ENCODE measurements around the gene IGFALS. TPM values are rescaled to one million over a fixed set of nuclear protein-coding genes. Genes with fewer than 3 reads are reported as not detected.

The IGFALS gene
- total RNA-seq, 1 experiment from 2014 or later, result not detected

DNA sequence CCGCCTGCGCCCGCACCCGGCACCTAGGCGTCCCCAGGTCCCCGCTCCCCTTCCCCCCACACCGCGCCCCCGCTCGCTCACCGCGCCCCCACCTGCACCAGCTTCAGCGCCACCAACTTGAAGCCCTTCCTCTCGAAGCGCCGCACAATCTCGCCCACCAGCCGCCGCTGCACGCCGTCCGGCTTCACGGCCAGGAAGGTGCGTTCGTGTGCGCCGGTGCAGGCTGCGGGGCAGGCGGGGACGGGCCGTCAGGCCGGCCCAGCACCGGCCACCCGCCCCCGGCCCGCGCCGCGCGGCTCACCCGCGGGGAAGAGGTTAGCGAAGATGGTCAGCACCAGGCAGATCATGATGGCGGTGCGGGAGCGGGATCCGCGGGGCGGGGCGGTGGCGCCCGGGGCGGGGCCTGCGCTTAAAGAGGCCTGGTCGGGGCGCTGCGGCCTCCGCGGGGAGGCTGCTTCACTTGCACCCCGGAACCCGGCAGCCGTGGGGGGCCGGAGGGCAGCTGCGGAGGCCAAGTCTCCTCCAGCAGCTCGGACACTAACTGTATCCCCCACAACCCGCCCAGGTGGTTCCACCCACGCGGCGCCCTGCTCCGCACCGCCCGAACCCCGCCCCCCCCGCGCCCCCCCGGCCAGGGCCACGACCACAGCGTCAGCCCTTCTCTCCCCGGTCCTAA lies 22.2 kb downstream of the IGFALS start, which contains the start of gene NME3:
Gene NME3 (minus strand): TSS at position 356 of the 676 bp plus-strand sequence. CDS start 9 bp downstream, at position 347.
- peaks cover 8% of the 10 kb centered on the region; the same call in 1 of the 2 replicates for H3K36me3 ChIP-seq
- no peaks in the 10 kb centered on the region for H3K27me3 ChIP-seq
- peaks cover 6% of the 10 kb centered on the region; the same call in 1 of the 2 replicates for H3K4me1 ChIP-seq
- no peak for DNase-seq
- peak within 1 kb of the TSS; percentile 71; the same call in 1 of the 2 replicates for H3K27ac ChIP-seq
- H3K9me3 ChIP-seq (replicated peaks), result no peaks in the 10 kb centered on the region
- peak within 1 kb of the TSS; percentile 97 for H3K4me3 ChIP-seq

DNA sequence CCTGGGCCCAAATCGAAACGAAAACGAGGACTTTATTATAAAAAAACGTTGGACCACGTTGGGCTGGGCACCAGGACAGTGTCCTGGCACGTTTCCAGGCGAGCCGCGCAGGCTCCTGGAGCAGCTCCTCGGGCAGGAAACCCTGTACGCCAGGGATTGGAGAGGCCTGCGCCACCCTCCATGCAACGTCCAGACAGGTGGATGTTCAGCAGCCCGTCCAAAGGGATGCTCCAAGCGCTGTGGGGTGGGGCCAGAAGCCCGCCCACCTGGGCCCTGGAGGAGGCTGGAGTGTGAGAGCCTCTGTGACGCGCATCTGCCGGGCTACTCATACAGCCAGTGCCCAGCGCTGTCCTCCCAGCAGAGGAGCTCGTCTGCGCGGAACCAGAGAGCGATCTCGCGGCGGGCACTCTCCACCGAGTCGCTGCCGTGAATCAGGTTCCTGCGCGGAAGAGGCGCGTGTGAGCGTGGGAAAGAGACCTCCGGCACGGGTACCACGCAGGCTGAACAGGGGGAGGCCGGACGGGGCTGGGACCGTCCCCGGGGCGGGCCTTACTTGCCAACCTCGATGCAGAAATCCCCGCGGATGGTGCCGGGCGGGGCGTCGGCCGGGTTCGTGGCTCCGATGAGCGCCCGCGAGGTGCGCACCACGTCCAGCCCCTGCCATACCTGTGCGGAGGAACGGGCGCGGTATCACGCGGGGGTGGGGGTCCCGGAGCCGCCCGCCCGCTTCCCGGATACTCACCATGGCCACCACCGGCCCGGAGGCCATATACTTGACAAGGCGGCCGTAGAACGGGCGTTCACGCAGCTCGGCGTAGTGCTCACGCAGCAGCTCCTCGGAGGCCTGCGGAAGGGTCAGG lies 22.9 kb downstream of the IGFALS start:
- Histone ChIP-seq H3K36me3 (peaks cover 8% of the 10 kb centered on the region; the same call in 1 of the 2 replicates), H3K27ac (no peak overlapping the region), H3K9me3 (replicated peaks) (no peaks in the 10 kb centered on the region), H3K4me1 (peaks cover 6% of the 10 kb centered on the region; the same call in 1 of the 2 replicates), H3K4me3 (no peak overlapping the region), H3K27me3 (no peaks in the 10 kb centered on the region)
- no peak for DNase-seq

DNA sequence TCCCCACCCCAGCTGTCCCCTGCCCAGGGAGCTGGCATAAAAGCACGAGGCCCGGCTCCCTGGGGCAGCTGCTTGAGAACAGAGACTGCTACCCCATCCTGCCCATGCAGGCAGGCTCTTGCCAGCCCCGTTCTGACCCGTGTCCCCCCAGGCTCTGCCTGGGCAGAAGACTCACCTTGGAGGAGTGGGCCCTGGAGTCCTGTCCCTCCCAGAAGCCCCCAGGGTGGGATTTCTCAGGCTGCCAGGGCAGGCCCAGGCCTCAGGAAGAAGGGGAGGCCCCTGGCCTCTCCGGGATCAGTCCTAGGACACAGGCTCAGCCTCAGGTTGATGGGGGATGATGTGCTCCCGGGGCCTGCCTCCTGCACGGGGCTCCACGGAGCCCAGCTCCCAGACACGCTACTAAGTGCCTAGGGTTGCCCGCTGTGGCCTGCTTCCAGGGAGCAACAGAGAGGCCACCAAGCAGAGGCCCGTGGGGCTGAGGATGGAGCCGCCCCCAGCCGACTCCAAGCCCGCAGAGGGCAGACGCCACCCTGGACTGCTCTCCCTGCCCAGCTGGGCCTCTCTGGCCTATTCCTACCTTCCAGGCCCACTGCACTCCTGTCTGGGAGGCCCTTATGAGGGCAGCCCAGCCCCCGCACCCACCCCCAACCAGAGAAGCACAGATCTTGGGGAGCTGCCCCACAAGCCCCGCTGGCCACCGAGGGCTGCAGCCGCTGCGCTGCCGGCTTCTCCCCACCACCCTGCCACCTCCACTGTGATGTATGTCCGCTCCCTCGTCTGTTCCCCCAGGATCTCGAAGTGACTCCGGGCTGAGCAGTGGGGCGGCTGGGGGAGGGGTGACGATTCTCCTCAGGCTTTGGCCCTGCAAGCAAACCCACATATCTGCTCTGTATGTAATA lies 23.9 kb downstream of the IGFALS start:
- no peaks in the 10 kb centered on the region for H3K27me3 ChIP-seq
- no peaks in the 10 kb centered on the region for H3K9me3 ChIP-seq (replicated peaks)
- no peak overlapping the region for H3K4me3 ChIP-seq
- no peak overlapping the region for H3K27ac ChIP-seq
- H3K36me3 ChIP-seq, result peaks cover 8% of the 10 kb centered on the region; the same call in 1 of the 2 replicates
- H3K4me1 ChIP-seq, result peaks cover 6% of the 10 kb centered on the region; the same call in 1 of the 2 replicates
- DNase-seq, result no peak

DNA sequence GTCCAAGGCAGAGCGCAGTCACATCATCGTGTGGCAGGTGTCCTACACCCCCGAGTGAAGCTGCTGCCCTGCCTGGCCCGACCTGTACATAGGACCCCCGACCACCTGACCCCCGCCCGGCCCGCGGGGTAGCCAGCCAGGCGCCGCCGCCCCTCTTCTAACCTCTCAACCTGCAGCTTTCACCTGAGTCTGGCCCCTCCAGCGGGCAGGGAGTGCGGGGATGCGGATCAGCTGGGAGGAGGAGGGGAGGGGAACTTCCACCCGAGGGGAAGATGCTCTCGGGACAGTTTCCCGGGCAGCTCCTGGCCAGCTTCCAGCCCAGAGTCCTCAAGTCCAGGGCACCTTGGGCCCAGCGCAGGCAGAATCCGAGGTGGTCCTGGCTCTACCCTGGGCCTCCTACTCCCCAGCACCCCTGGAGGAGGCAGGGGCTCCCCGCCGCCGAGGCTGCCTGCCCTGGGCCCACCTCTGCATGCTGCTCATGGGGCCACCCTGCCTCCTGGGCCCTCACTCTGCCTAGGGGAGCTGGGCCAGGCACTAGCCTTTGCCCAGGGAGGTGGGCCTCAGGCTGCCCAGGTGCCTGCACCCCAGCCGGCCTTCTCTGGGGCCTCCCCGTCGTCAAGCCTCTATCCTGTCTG lies 24.6 kb downstream of the IGFALS start:
- H3K27me3 ChIP-seq, result no peaks in the 10 kb centered on the region
- no peaks in the 10 kb centered on the region for H3K4me1 ChIP-seq
- no peak for DNase-seq
- H3K27ac ChIP-seq, result no peak overlapping the region
- no peak overlapping the region for H3K4me3 ChIP-seq
- peaks cover 8% of the 10 kb centered on the region; the same call in 1 of the 2 replicates for H3K36me3 ChIP-seq
- no peaks in the 10 kb centered on the region for H3K9me3 ChIP-seq (replicated peaks)

DNA sequence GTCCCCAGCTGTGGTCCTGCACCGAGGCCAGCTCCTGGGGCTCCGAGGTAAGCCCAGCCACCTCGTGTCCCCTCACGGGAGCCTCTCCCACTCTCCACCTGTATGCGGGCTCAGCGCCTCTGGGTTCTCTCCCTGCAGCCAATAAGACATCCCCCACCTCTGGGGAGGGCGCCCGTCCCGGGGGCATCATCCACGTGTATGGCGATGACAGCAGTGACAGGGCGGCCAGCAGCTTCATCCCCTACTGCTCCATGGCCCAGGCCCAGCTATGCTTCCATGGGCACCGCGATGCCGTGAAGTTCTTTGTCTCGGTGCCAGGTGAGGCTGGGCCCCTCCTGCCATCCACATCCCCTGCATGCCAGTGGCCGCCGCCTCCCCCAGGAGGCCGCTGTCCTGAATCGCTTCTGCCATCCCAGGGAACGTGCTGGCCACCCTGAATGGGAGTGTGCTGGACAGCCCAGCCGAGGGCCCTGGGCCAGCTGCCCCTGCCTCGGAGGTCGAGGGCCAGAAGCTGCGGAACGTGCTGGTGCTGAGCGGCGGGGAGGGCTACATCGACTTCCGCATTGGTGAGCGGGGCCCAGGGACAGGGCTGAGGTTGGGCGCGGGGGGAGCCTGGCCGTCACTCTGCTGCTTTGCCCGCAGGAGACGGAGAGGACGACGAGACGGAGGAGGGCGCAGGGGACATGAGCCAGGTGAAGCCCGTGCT lies 25.3 kb downstream of the IGFALS start:
- DNase-seq, result no peak
- Histone ChIP-seq H3K4me1 (no peaks in the 10 kb centered on the region), H3K9me3 (replicated peaks) (no peaks in the 10 kb centered on the region), H3K27ac (no peak overlapping the region), H3K36me3 (peaks cover 8% of the 10 kb centered on the region; the same call in 1 of the 2 replicates), H3K27me3 (no peaks in the 10 kb centered on the region), H3K4me3 (no peak overlapping the region)

DNA sequence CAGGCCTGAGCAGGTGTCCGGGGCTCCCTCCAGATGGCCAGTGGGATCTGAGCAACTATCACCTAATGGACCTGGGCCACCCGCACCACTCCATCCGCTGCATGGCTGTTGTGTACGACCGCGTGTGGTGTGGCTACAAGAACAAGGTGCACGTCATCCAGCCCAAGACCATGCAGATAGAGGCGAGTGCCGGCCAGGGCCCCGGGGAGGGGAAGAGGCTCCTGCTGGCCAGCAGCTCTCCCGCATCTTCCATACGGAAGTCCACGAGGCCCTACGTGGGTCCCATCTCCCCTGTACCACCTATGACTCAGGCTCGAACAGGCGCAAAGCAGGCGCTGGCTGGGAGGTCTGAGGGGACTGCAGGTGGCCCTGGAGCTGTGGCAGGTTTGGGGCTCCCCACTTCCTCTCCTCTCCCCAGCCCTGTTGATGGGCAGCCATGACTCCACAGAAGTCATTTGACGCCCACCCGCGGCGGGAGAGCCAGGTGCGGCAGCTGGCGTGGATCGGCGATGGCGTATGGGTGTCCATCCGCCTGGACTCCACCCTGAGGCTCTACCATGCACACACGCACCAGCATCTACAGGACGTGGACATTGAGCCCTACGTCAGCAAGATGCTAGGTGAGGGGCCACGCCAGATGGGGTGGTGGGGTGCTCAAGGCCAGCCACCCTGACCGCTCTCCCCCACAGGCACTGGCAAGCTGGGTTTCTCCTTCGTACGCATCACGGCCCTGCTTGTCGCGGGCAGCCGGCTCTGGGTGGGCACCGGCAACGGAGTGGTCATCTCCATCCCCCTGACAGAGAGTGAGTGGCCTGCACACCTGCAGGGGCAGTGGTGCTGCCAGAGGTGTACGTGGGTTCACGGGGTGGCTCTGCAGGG lies 26.1 kb downstream of the IGFALS start:
- Histone ChIP-seq H3K27ac (no peak overlapping the region), H3K9me3 (replicated peaks) (no peaks in the 10 kb centered on the region), H3K27me3 (no peaks in the 10 kb centered on the region), H3K4me1 (no peaks in the 10 kb centered on the region), H3K36me3 (peaks cover 12% of the 10 kb centered on the region), H3K4me3 (no peak overlapping the region)
- no peak for DNase-seq

DNA sequence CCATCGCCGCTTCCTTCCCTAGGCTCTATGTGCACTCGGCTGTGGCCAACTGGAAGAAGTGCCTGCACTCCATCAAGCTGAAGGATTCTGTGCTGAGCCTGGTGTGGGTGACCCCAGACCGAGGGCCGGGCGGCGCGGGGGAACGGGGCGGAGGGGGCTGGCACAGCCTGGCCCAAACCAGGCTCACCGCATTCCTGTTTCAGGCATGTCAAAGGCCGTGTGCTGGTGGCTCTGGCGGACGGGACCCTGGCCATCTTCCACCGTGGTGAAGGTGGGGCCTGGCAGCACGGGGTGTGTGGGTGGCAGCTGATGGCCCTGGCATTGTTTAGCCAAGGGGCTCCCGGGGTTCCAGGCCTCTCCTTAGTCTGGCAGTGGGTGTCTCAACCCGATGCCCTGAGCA lies 26.8 kb downstream of the IGFALS start:
- DNase-seq, result no peak
- H3K27me3 ChIP-seq, result no peaks in the 10 kb centered on the region
- H3K36me3 ChIP-seq, result peaks cover 12% of the 10 kb centered on the region
- H3K9me3 ChIP-seq (replicated peaks), result no peaks in the 10 kb centered on the region
- no peaks in the 10 kb centered on the region for H3K4me1 ChIP-seq
- H3K4me3 ChIP-seq, result no peak overlapping the region
- H3K27ac ChIP-seq, result no peak overlapping the region

DNA sequence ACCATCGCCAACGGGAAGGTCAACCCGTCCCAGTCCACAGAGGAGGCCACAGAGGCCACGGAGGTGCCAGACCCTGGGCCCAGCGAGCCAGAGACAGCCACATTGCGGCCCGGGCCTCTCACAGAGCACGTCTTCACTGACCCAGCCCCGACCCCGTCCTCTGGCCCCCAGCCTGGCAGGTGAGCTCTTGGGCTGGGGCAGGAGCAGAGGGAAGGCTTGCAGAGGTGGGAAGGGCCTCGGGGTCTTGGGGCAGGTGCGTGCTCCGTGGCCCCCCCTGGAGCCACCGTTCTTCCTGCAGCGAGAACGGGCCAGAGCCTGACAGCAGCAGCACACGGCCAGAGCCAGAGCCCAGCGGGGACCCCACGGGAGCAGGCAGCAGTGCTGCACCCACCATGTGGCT lies 27.3 kb downstream of the IGFALS start:
- Histone ChIP-seq H3K9me3 (replicated peaks) (no peaks in the 10 kb centered on the region), H3K4me3 (no peak overlapping the region), H3K4me1 (no peaks in the 10 kb centered on the region), H3K27me3 (no peaks in the 10 kb centered on the region), H3K36me3 (peaks cover 12% of the 10 kb centered on the region), H3K27ac (no peak overlapping the region)
- DNase-seq, result no peak

DNA sequence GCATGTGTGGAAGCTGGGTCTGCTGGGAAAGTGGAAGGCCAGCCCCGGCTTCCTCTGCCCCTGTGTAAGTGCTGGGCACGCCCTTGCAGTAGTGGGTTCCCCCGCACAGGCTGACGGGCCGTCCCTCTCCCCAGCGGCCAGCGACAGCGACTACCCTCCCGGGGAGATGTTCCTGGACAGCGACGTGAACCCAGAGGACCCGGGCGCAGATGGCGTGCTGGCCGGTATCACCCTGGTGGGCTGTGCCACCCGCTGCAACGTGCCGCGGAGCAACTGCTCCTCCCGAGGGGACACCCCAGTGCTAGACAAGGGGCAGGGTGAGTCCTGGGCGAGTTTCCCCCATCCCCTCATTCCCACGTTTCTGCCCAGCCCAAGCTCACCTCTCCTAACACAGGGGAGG lies 27.7 kb downstream of the IGFALS start:
- no peak overlapping the region for H3K27ac ChIP-seq
- no peak for DNase-seq

DNA sequence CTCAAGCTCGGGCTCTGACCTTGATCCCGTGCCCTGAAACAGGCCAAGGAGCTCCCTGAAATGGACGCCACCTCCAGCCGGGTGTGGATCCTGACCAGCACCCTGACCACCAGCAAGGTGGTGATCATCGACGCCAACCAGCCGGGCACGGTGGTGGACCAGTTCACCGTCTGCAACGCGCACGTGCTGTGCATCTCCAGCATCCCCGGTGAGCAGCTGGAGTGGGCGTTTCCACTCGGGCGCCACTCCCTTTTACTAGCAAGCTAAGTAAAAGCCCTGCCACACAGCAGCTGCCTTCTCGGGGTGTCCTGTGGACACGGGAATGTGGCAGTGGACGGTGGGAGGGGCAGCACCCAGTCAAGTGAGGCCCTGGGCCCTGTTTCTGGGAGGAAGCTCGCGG lies 28.5 kb downstream of the IGFALS start:
- Histone ChIP-seq H3K27me3 (no peaks in the 10 kb centered on the region), H3K36me3 (peaks cover 6% of the 10 kb centered on the region), H3K4me3 (no peak overlapping the region), H3K27ac (no peak overlapping the region), H3K4me1 (no peaks in the 10 kb centered on the region), H3K9me3 (replicated peaks) (no peaks in the 10 kb centered on the region)
- no peak for DNase-seq

More for the DNA sequence above, 27.7 kb downstream of the IGFALS start:
- Histone ChIP-seq H3K27me3 (no peaks in the 10 kb centered on the region), H3K4me3 (no peak overlapping the region), H3K9me3 (replicated peaks) (no peaks in the 10 kb centered on the region), H3K36me3 (peaks cover 11% of the 10 kb centered on the region), H3K4me1 (no peaks in the 10 kb centered on the region)

DNA sequence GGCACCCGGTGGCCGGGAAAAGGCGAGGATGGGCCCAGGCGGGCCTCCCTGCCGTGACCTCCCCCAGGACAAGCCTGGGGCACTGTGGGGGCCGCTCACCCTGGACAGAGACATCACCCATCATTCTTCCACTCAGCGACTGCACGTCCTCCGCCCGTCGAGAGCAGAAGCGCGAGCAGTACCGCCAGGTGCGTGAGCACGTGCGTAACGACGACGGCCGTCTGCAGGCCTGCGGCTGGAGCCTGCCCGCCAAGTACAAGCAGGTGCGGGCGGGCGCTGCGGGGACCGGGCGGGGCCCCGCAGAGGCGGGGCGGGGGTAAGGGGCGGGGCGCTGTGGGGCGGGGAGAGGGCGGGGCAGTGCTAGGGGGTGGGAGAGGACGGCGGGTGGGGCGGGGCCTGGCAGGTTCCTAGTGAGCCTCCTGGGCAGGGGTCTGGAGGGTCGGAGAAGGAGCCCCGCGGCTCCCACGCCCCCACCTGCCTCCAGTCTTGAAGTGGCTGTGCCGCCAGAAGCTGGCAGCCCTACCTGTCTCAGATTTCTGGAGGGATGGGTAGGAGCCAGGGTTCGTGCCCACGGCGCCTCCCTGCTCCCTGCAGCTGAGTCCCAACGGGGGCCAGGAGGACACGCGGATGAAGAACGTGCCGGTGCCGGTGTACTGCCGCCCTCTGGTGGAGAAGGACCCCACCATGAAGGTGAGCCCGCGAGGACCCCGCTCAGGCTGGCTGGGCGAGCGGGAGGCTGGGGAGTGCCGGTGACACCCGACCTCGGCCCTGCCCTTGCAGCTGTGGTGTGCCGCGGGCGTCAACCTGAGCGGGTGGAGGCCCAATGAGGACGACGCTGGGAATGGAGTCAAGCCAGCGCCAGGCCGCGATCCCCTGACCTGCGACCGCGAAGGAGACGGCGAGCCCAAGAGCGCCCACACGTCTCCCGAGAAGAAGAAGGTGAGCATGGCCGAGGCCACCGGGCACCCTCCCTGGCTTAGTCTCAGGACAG lies 29.7 kb downstream of the IGFALS start:
- Histone ChIP-seq H3K27ac (no peak overlapping the region), H3K36me3 (peaks cover 6% of the 10 kb centered on the region), H3K9me3 (replicated peaks) (no peaks in the 10 kb centered on the region), H3K27me3 (no peaks in the 10 kb centered on the region), H3K4me3 (no peak overlapping the region), H3K4me1 (no peaks in the 10 kb centered on the region)
- DNase-seq, result no peak
